NCI-H1417 (cell line): ENCODE data around the gene FAR2.
"Not testable (repeated sequence)": the region's sequence is repeated elsewhere in the genome, so short reads cannot be mapped to it uniquely, and the experiment has no call there.

Experiments used
- DNase-seq, 3 experiments: peaks; one replicate each; lab custom pipeline; 2025; lab: John Stamatoyannopoulos, UW

Gene FAR2

DNA sequence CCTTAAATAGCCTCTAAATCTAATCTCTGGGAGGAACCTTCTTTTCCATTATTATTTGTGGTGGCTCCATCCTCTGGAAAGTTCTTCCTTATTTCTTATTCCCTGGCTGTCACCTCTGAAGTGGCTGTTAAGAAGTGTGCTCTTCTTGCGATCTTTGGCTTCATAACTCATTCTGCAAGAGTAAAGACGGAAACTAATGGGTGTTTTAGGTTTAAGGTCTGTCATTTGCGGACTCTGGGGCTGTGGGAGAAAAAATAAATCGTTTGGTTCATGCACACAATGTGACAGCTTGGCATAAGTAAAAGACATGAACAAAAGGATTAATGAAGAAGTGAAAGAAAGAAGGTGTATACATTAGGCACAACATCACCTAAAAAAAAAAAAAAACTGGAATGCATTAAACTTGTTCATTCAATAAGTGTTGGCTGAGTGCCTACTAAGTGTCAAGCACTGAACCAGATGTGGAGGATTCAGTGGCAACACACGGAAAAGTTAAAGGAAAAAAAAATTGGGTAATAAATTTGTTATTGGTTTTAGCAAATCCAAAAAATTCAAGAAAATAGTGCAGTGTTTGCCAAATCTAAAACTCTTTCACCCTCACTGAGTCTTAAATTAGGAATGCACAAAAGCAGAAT is 132.4 kb downstream of the FAR2 start:
- DNase-seq, result no peak

DNA sequence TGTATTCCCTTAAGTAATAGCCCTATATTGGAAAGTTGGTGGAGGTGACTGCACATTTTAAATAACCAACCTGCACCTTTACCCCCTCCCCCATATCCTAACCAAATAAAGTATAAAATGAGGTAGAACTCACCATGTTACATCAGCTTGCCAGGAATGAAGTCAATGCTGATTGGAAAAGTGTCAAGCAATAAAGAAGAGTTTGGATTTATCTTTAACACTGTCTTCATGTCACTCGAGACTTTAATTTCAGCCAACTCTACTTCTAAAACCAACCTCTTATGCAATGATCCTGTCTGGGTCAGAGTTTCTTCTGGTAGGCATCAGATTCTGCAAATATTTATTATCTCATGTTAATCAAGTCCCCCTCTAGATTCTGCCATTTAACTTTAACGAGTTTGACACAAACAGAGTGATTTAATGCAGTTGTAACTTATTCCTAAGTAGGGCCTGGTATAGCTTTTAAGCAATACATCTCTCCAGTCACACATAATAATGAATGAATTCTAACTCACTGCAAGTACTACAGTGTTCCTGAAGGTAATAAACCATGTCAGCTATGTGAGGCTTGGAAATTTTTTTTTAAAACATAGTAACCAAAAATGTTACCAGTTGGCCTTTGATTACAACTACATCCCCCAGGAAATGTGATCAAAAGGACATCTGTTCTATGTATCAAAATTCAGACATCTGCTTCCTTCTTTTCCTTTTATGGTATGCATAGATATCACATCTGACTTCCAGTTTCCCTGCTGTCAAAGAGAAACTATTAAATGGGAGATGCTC is 133.1 kb downstream of the FAR2 start:
- no peak for DNase-seq

DNA sequence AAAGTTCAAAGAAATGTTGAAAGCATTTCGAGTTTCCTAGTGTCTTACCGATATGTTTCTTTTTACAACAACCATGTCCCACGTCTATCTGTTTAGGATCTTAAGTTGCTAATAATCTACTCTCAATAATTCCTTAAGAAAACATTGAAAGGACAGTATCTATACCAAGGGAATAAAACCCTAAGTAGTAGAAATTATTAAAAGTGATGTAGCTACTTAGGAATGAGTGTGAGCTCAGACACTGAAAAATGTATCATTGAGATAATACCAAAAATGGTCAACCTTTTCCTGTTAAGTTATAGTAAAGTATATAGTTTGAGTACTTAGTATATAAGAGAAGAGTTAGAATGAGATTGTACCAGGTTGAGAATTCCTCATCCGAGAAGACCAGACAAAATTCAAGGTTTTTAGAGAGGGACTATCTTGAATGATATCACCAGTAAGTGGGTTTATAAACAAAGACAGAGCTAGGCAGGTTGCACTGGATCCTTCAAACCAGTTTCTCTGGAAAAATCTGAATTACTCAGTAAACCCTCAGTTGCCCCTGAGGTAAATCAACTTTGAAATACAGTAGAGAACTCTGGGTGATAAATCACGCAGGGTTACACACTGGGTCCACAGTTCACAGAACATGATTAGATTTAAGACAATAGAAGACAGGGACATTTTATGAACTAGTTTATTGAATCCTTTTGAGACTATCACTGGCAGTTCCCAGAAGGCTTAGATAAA is 135.1 kb downstream of the FAR2 start:
- no peak for DNase-seq

DNA sequence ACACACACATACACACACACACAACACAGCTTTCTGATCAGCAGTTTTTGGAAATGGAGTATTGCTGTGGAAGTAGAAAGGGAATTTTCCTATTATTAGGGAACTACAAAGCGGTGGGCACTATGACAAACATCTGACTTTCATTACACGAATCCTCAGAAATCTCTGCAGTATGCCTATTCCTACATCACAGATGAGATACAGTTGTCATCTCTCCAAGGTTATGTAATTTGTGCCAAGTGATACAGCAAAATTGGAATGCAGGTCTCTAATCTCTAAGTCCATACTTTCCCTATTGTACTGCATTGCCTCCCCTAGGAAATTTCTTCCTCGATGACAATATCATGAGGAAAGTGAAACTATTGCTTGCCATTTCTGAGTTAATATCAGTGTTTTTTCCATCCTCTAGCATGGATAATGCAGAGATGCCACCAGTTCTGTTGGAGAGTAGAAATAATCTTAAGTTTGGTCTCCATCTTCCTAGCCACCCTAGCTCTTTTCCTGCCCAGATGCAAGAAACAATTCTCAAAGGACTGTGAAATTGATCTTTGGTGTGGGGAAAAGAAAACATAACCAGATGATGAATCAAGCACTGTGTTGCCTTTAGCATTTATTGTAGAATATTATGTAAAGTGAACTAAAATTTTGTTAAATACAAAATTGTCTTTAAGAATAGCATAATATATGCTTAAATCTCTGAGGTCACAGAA is 137.2 kb downstream of the FAR2 start:
- DNase-seq, result no peak

DNA sequence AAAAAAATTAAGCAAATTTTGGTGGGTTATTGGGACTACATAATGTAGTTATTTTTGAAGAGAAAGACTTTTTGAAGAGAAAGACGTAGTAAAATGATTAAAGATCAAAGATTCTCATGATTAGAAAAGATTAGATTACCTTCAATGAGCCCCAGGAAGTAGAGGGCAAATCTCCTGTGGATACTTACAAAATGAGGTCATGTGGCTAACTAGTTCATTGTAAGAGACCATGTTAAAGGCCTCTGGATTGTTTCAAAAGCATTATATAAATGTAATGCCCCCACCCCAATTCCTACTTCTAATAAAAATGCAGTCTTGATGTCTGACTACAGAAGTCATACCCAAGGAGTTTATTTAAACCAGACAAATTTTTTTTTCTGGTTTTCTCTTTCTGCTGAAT is 138.5 kb downstream of the FAR2 start:
- no peak for DNase-seq

DNA sequence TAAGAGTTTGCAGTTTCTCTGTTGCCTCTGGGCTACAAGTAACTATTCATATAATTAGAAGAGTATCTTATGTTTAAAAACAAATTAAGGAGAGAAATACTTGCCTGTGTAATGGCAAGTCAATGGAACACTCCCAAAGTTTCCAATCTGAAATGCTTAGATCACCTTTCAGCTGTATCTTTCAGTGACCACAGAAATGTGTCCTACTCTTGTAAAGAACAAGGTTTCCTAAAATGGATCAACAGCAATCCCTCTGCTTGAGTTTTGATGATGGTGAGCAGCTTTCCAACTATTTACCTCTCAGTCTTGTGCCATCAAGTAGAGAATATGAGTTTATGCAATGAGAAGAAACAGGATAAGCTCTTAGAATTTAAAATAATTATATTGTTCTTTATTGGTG is 139.0 kb downstream of the FAR2 start:
- DNase-seq, result no peak

DNA sequence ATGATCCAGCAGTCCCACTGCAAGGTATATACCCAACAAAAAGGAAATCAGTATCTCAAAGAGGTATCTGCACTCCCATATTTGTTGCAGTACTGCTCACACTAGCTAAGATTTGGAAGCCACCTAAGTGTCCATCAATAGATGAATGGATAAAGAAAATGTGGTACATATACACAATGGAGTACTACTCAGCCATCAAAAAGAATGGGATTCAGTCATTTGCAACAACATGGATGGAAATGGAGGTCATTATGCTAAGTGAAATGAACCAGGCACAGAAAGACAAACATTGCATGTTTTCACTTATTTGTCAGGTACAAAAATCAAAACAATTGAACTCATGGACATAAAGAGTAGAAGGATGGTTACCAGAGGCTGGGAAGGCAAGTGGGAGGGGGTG is 141.4 kb downstream of the FAR2 start:
- DNase-seq, result not testable (repeated sequence)

DNA sequence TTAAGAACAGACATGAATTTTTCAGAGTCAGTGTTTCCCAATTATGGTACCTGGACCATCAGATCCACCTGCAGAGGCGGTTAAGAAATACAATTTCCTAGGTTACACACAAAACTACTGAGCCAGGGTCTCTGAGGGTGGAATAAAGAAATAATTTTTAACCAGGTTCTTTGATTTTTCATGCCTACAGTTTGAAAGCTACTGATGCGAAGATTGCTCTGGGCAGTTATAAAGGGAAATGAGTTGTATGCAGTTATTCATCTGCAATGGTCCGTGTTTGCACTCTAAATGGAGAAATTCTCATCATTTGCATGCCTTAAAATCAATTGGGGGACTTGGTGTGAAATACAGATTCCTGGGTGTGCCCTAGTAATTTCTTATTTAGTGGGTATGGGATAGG is 142.1 kb downstream of the FAR2 start:
- DNase-seq, result no peak

DNA sequence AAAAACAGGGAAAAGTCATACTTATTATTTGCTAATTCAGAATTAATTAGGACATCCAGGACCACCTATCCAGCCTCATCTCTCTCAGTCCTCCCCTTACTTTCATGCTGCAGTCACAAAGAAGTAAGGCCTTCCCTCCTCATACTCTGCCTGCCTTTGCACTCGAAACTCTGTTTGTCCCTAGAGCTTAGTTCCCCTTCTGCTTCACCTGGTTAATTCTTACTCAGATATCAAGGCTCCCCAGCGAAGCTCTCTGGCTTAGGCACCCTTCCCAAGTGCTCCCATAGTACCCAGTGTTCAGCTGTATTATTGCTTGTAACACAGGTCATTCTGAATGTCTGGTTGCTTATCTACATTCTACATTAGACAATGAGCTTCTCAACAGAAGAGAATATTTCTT is 150.6 kb downstream of the FAR2 start:
- no peak for DNase-seq

DNA sequence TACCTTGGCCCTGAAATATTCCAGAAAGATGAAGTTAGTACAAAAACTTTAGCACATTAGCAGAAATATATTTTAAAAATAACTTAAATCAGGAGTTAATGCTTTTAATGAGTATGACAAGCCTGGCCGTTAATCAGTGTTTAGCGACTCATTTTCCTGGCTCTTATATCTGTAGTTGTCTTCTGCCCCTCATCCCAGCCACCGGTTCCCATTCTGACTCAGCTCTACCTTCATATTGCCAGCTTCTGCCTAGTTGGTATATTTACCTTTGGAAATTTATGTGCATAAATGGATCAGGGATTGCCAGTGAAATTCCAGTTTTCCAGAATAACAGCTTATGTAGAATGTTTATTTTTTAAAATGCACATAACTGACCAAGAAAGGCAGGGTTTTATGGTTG is 152.0 kb downstream of the FAR2 start:
- DNase-seq, result no peak

DNA sequence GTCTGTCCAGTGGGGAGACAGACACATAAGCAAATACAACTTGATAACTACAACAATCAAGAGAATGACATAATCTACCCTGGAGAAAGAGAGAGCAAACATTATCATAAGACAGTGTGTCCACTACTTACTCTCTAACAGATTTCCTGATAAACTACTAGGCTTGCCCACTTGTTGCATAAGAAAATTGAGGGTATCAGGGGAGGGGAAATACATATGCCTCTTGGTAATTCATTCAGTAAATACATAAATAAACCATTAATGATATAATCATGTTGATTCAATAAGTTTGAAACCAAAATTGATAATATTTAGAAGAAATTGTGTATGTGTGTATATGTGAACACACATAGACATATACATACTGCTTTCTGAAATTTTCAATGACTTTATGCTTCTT is 155.3 kb downstream of the FAR2 start:
- DNase-seq, result no peak

DNA sequence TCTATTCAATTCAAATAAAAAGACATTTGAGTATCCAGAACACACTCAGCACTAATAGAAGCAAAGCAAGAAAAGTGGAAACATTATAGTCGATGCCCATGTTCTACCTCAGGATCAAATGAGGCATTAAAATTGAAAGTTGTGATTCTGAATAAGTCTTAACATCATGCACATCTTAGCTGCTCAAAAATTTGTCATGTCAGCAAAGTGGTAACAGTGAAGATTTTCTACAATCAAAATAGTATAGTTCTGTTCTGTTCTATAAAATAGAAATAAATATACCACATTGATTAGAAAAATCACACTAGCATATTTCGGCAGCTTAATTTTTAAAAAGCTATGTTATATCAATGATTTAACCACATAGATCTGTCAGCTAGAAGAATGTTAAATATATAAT is 157.2 kb downstream of the FAR2 start:
- no peak for DNase-seq

DNA sequence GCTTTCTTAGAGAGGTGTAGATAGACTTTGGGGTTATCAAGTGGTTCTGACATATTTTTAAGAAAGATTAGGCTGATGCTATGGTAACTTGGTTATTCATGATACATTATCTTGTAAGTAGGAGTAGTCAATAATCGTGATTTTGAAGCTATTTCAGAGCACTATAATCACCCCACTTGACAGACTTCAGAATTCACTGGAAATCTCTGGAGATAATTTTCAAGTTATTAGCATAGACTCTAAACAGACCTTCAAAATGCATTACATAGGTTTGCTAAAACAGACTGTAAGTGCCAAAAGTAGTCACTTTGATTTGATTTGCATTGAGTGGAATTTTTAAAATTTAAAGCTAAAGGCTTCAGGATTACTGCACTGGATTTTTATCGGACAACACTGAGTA is 157.6 kb downstream of the FAR2 start:
- no peak for DNase-seq

DNA sequence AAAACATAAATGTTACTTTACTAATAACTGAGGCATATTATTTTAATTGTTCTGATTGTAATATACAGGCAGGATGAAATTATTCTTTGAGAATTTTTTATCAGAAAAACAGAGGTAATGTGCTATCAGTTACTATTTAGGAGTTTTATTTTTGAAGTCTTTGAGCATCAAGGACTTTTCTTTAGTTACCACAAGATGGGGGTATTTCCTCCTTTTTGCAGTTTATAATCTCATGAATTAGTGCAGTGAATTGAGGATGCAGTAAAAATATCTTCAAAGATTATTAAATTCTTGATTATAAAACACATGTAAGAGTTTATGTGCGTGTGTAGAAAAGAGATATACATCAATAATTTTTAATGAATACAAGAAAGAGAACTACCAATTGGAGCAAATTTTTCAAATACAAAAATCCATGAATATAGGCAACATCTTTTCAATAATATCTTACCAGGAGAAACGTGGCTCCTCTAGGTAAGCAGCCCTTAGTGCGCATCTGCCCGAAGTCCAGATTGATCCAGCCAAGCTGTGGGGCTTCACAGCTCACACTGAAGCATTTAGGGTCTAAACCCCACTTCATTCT is 160.3 kb downstream of the FAR2 start:
- DNase-seq, result peak in 1 of 3 experiments; percentile 19

DNA sequence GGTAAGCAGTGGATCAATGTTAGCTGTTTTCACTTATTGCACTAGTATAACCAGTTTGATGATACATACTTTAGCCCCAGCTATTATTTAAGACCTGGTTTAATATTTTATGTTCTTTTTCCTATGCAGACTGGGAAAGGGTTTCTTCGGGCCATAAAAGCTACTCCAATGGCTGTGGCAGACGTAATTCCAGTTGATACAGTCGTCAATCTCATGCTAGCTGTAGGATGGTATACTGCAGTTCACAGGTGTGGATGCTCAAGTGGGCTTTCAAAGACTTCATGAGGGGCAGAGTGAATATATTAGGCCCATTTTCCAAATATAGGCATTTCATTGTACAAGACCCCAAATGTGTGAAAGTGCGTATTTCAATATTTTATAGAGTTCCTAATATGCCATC is 161.8 kb downstream of the FAR2 start:
- DNase-seq, result no peak

DNA sequence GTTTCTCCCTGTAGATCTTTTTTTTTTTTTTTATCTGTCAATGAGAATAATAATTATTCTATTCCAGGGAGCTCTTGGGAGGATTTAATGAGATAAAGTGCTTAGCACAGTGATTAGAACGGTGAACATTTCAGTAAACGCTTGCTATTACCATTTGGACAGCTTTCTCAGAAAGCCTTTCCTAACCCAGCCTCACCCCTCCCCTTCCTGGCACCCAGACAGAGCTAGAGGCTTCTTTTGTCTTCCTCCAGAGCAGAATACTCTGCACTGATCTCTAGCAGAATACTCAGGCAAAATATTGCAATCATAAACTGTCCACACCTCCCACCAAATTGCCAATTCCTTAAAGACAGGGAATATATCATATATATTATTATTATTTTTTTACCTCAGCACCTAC is 165.3 kb downstream of the FAR2 start:
- DNase-seq, result no peak

DNA sequence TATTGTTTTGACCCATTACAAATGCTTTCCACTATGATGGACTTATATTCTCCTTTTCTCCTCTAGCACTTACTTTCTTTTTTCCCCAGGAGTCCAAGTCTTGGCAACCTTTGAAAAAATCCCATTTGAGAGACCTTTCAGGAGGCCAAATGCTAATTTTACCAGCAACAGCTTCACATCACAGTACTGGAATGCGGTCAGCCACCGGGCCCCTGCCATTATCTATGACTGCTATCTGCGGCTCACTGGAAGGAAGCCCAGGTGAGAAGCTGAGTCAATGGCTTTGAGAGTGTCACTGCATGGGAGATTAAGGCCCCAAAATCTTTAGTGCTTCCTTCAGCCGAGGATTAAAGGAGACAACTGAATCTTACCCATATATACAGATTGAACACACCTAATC is 167.7 kb downstream of the FAR2 start:
- no peak for DNase-seq

DNA sequence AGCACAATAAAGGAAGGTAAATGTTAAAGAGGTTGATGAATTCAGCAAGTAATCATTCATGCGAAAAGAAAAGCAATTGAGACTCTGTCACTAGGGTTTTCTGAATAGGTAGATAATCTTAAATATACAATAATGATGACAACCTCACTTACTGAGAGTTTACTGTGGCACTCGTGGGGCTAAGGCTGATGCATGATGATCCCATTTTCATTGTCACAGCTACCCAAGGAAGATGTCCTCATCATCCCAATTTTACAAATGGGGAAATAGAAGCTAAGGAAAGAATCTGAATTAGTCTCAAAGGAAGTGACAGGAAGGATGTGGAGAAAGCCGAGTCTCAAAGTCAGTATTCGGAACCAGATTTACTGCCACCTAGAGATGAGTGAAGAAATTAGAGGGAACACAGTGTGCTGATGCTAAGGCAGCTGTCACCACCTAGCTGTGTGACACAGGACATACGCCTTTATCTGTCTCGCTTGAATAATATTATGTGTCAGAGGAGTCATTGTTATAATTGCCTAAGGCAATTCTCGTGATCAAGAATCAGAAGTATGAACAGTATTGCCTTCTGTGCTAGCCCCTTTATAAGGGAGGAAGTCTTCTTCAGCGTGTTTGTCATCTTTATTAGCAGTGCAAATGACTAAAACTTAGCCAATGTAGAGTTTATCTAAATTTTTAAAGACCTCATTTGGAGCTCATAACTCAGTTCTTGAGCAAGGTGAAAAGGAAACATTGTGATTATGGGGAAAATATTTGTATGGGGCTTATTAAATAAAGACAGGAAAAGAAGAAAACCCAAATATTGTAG is 168.7 kb downstream of the FAR2 start:
- DNase-seq, result peak; percentile 40 to 81 (median 64)

DNA sequence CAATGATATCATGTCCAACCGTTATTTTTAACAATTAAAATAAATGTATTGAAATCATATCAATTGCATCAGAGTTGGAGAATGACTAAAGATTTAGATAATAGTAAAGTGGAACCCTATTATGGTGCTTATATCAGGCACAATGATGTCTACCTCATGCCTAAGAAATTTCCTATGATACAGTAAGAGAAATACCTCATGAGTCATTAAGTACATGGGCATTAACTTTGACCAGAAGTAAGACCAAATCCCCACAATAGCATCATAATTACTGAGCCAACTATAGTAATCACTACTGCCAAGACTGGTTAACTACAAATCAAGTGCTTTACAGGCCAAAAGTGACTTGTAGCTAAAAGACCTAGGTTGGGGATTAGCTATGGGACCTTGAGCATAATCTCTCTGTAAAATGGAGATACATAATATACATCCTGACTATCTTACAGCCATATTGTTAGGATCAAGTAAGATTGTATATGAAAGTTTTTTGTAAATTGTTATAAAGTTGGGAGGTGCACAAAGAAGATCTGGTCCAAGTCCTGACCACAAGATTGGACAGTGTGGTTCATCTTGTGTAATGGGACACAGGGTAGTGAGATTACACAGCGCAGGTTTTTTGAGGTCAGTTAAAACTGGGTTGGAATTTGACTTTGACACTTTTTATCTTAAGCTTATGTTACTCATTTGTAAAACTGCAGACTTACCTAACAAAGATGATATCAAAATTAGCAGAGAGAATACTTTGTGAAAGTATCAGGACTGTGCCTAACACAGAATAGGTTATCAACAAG is 171.4 kb downstream of the FAR2 start:
- DNase-seq, result no peak

DNA sequence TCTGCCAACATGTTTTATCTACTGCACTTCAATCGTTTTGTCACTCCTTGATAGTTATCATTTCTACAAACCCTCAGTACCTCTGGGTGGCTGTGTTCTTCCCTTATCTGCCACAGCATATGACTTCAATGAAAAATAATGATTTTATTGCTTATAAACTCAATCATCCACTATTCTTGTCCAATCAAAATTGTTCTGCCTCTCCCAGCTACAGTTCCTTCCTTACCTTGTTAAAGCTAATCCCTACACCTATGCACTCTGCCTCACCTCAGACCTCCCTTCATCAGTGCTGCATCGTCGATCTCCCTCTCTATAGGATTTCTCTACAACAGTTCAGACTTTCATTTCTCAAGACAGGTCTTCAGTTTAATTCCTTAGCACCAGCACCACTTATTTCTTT is 173.1 kb downstream of the FAR2 start:
- no peak for DNase-seq

DNA sequence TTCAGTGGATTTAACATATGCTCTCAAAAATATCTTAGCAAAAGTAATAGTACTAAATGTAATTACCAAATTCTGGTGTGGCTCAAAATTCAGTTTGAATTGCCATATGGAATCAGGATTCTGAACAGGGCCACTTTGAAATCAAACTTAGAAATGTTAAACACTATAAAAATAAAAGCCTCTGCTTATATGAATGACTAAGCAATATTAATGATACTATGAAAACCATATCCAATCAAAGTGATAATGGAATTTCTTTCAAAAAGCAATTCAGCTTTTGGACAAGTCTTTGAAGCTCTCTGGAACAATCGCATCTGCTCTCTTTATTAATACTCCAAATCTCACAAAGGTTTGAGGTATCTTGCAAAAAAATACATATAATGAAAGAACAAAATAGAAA is 180.3 kb downstream of the FAR2 start:
- no peak for DNase-seq
